Measurements from ENCODE around the gene CHST3. TPM values are rescaled to one million over a fixed set of nuclear protein-coding genes. Genes with fewer than 3 reads are reported as not detected.

Gene CHST3
- total RNA-seq, 4 donors from 2014 or later, result 8.6 to 16.9 (median 14.0) TPM

DNA sequence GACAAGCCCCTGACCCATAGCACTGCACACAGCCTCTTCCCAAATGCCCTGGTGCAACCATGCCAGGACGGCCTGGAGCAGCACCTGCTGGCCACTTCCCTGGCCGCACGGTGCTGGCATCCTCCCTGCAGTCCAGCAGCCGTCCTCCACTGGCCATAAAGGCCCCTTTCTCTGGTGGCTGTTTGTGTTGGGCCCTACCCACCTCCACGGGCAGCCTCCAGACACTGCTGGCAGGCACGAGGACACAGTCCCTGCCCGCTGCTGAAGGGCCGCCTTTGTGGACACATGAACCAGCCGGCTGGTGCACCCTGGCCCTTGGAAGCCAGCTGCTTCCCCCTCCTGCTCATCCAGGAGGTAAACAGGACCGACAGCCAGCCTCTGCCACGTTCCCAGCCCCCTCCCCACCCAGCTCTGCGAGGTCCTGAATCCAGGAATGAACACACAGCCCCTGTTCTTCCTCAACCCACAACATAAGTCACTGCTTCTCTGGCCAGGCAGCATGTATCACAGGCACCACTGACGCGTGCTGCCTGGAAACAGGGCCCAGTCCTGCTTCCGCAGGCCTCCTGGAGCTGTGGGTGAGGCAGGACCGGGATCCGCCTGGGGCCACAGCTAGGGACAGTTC lies 80.3 kb downstream of the CHST3 start:
- no peak overlapping the region for H3K4me3 ChIP-seq (replicated peaks in 1 of 3)
- TF ChIP-seq POLR2A (IDR thresholded peaks at IDR 0.05), result no peak
- TF ChIP-seq, protein P1, sequence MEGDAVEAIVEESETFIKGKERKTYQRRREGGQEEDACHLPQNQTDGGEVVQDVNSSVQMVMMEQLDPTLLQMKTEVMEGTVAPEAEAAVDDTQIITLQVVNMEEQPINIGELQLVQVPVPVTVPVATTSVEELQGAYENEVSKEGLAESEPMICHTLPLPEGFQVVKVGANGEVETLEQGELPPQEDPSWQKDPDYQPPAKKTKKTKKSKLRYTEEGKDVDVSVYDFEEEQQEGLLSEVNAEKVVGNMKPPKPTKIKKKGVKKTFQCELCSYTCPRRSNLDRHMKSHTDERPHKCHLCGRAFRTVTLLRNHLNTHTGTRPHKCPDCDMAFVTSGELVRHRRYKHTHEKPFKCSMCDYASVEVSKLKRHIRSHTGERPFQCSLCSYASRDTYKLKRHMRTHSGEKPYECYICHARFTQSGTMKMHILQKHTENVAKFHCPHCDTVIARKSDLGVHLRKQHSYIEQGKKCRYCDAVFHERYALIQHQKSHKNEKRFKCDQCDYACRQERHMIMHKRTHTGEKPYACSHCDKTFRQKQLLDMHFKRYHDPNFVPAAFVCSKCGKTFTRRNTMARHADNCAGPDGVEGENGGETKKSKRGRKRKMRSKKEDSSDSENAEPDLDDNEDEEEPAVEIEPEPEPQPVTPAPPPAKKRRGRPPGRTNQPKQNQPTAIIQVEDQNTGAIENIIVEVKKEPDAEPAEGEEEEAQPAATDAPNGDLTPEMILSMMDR (IDR thresholded peaks at IDR 0.05), result peak in 4 of 6 experiments; percentile 49 to 58 (median 50)
- no peaks in the 10 kb centered on the region for H3K27me3 ChIP-seq
- peak; percentile 49 to 57 for DNase-seq
- no peak overlapping the region for H3K27ac ChIP-seq
- intact Hi-C loops (cut with DNase I), result loop anchor here (5.0 to 10.0 kb wide), 2 partner anchors 150 to 293 kb away; no protein-coding TSS in a partner anchor
- no peaks in the 10 kb centered on the region for H3K9me3 ChIP-seq
- no peaks in the 10 kb centered on the region for H3K36me3 ChIP-seq
- WGBS, 2 donors, result 52 to 63% methylated on average over 7 to 17 of the region's 17 CpGs
- H3K4me1 ChIP-seq, result peaks cover 0 to 4% of the 10 kb centered on the region in 2 donors

DNA sequence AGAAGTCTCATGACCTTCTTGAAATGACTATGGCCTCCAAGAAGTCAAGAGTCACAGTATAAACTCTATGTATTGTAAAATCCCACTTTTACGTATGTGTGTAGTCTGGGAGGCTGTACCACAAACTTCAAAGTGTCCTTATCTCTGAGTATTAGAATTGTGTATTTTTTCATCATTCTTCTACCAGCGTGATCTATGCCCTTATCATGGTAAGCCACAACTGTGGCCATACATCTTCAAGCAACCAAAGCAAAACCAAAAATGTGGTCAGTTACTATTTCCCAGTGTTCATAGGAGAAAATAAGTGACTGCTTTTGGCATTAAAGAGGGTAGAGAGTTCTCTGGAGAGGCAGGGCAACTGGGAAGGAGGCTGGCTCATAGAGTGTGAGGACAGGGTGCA lies 81.4 kb downstream of the CHST3 start:
- Histone ChIP-seq H3K27ac (no peak overlapping the region), H3K27me3 (no peaks in the 10 kb centered on the region), H3K36me3 (no peaks in the 10 kb centered on the region), H3K4me3 (replicated peaks in 1 of 3) (no peak overlapping the region), H3K9me3 (no peaks in the 10 kb centered on the region), H3K4me1 (peaks cover 0 to 7% of the 10 kb centered on the region in 2 donors)
- intact Hi-C loops (cut with DNase I), result loop anchor here (5.0 to 10.0 kb wide), 2 partner anchors 151 to 292 kb away; no protein-coding TSS in a partner anchor
- 96 to 98% methylated on average over 2 of the region's 2 CpGs for WGBS, 2 donors
- no peak for TF ChIP-seq POLR2A (IDR thresholded peaks at IDR 0.05)
- TF ChIP-seq, protein P1 (IDR thresholded peaks at IDR 0.05), result no peak
- no peak for DNase-seq

DNA sequence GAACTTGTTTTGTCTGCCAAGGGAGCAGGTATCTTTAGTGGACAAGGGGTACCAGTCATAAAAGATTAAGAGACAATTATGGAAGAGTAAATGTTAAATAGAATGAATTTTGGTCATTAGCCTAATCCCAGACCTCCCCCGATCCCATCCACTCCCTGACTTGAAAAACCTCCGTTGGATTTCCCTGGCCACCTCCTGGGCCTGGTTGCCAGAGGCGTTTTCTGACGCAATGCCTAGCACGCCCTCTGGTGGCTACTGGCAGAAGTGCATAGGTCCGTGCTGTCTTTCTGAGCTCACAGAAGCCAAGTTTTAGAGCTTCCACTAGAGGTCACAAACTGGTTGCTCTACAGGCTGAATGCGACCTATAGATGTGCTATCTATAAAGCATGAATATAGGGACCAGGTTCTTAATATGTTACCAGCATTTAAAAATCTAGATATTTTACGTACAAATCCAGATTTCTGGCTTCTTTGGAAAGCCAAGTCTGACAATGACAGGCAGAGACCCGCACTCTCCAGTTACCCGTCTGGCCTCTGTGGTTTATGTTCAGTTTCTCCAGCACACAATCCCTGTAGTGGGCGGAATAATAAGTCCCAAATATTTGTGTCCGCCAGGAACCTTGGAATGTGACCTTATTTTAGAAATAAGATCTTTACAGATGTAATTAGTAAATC lies 84.4 kb downstream of the CHST3 start:
- H3K9me3 ChIP-seq, result no peaks in the 10 kb centered on the region
- no peak overlapping the region for H3K4me3 ChIP-seq (replicated peaks in 1 of 3)
- peaks cover 0 to 10% of the 10 kb centered on the region in 2 donors for H3K4me1 ChIP-seq
- H3K36me3 ChIP-seq, result no peaks in the 10 kb centered on the region
- no peak overlapping the region for H3K27ac ChIP-seq
- DNase-seq, result peak; percentile 93 to 94
- 27 to 30% methylated on average over 12 of the region's 12 CpGs for WGBS, 2 donors
- intact Hi-C loops (cut with DNase I), result loop anchor here (5.0 to 10.0 kb wide), 2 partner anchors 154 to 289 kb away; no protein-coding TSS in a partner anchor
- no peak for TF ChIP-seq POLR2A (IDR thresholded peaks at IDR 0.05)
- TF ChIP-seq, protein P1 (IDR thresholded peaks at IDR 0.05), result peak; percentile 95 to 100 (median 99)
- no peaks in the 10 kb centered on the region for H3K27me3 ChIP-seq

DNA sequence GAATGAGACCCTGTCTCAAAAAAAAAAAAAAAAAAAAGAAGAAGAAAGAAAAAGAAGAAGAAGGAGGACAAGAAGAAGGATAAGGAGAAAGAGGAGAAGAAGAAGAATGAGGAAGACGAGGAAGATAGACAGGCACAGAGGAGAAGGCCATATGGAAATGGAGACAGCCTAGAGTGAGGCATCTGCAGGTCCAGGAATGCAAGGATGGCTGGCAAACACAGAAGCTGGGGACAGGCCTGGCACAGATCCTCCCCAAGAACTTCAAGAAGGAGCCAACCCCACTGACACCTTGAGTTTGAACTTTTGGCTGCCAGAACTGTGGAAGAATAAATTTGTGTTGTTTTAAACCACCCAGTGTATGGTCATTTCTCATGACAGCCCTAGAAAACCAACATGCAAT lies 85.3 kb downstream of the CHST3 start:
- no peak overlapping the region for H3K4me3 ChIP-seq (replicated peaks in 1 of 3)
- no peaks in the 10 kb centered on the region for H3K9me3 ChIP-seq
- H3K36me3 ChIP-seq, result no peaks in the 10 kb centered on the region
- H3K4me1 ChIP-seq, result peaks cover 0 to 8% of the 10 kb centered on the region in 2 donors
- H3K27me3 ChIP-seq, result no peaks in the 10 kb centered on the region
- no peak overlapping the region for H3K27ac ChIP-seq
- WGBS, 2 donors, result 81 to 84% methylated on average over 1 of the region's 1 CpG
- intact Hi-C loops (cut with DNase I), result loop anchor here (5.0 to 10.0 kb wide), 2 partner anchors 155 to 288 kb away; no protein-coding TSS in a partner anchor
- DNase-seq, result no peak
- no peak for TF ChIP-seq POLR2A (IDR thresholded peaks at IDR 0.05)
- TF ChIP-seq, protein P1 (IDR thresholded peaks at IDR 0.05), result no peak
